GM23338 (cell line): ENCODE measurements around the gene LMF1. TPM values are rescaled to one million over a fixed set of nuclear protein-coding genes. Genes with fewer than 3 reads are reported as not detected.

ENCODE experiments used
- ATAC-seq: fragments of 200-7000 bp; cut with Tn5 transposase; 3 replicates; pipeline ENCODE4 v1.9.1; 2020
- DNase-seq: peaks from one replicate; pipeline ENCODE4 v3.0.0-alpha.2; 2015; ENCODE audit warnings: low spot score
- H2AFZ ChIP-seq: fragments of 200-600 bp; sonication (generic); 2 replicates; pipeline ENCODE4 v1.8.0; 2016; ENCODE audit warnings: antibody characterized with exemption, mild to moderate bottlenecking, moderate library complexity
- H3F3A ChIP-seq: fragments of 200-600 bp; sonication (generic); replicated peaks from 2 replicates; pipeline ENCODE4 v1.8.0; 2017; ENCODE audit warnings: antibody characterized with exemption, mixed run types, low read depth
- H3K27ac ChIP-seq: fragments of 200-600 bp; sonication (generic); 2 replicates; pipeline ENCODE4 v1.6.1; 2016; ENCODE audit warnings: low read depth
- H3K27me3 ChIP-seq: fragments of 200-600 bp; sonication (generic); 2 replicates; pipeline ENCODE4 v1.8.0; 2016; ENCODE audit warnings: mild to moderate bottlenecking, mixed run types, moderate library complexity; ENCODE audit not compliant: insufficient read depth
- H3K36me3 ChIP-seq: fragments of 200-600 bp; sonication (generic); 2 replicates; pipeline ENCODE4 v1.8.0; 2016; ENCODE audit warnings: mild to moderate bottlenecking; ENCODE audit not compliant: insufficient read depth
- H3K4me1 ChIP-seq: fragments of 200-600 bp; sonication (generic); 2 replicates; pipeline ENCODE4 v1.8.0; 2016; ENCODE audit warnings: mild to moderate bottlenecking, moderate library complexity; ENCODE audit not compliant: insufficient read depth
- H3K4me2 ChIP-seq: fragments of 200-600 bp; sonication (generic); 2 replicates; pipeline ENCODE4 v1.7.1; 2017; ENCODE audit warnings: mixed run types
- H3K4me3 ChIP-seq: fragments of 200-600 bp; sonication (generic); 2 replicates; pipeline ENCODE4 v1.6.1; 2016; ENCODE audit warnings: mixed run types
- H3K79me2 ChIP-seq: fragments of 200-600 bp; sonication (generic); replicated peaks from 2 replicates; pipeline ENCODE4 v1.8.0; 2017; ENCODE audit warnings: mild to moderate bottlenecking; ENCODE audit not compliant: insufficient read depth
- H3K9me2 ChIP-seq: fragments of 200-600 bp; sonication (generic); 2 replicates; pipeline ENCODE4 v1.8.0; 2017; ENCODE audit not compliant: insufficient read depth
- H4K20me1 ChIP-seq: fragments of 200-600 bp; sonication (generic); replicated peaks from 2 replicates; pipeline ENCODE4 v1.8.0; 2017; ENCODE audit warnings: mild to moderate bottlenecking; ENCODE audit not compliant: insufficient read depth
- H3K27ac Mint-ChIP-seq: 2 replicates; pipeline ENCODE4 v1.8.0; 2020; ENCODE audit warnings: inconsistent platforms, mild to moderate bottlenecking, moderate library complexity, mixed read lengths
- H3K27me3 Mint-ChIP-seq: 3 replicates; pipeline ENCODE4 v1.8.0; 2022; ENCODE audit warnings: low read depth, mild to moderate bottlenecking, moderate library complexity, mixed read lengths, inconsistent platforms; ENCODE audit not compliant: insufficient read depth, poor library complexity
- H3K36me3 Mint-ChIP-seq: 3 replicates; pipeline ENCODE4 v1.8.0; 2021; ENCODE audit warnings: low read depth, mild to moderate bottlenecking, inconsistent platforms, moderate library complexity, mixed read lengths
- H3K4me1 Mint-ChIP-seq: 3 replicates; pipeline ENCODE4 v1.8.0; 2020; ENCODE audit warnings: mild to moderate bottlenecking, inconsistent platforms, mixed read lengths
- H3K4me3 Mint-ChIP-seq: 3 replicates; pipeline ENCODE4 v1.8.0; 2021; ENCODE audit warnings: moderate library complexity, mild to moderate bottlenecking, inconsistent platforms, mixed read lengths
- H3K9me3 Mint-ChIP-seq: 3 replicates; pipeline ENCODE4 v1.8.0; 2020; ENCODE audit warnings: moderate library complexity, mild to moderate bottlenecking, inconsistent platforms, mixed read lengths
- STAT1 ChIP-seq: IDR thresholded peaks from one replicate; pipeline ENCODE4 v1.6.1; 2016; ENCODE audit warnings: antibody characterized with exemption; ENCODE audit not compliant: unreplicated experiment
- ZNF114 ChIP-seq: fragments of 250-450 bp; sonication (Bioruptor Pico); IDR thresholded peaks from 2 replicates; pipeline ENCODE4 v1.5.0; 2020; ENCODE audit warnings: mild to moderate bottlenecking, moderate library complexity
- polyA plus RNA-seq: library from polyadenylated mRNA; unstranded; fragments of >200 nt; fragmentation: Nextera tagmentation; extraction: Ambion mirVana; gene quantifications from 2 replicates; pipeline ENCODE4 v1.2.1, GENCODE V29; 2016
- total RNA-seq: library from RNA; depleted of rRNA; stranded (reverse); fragments of >200 nt; shearing (Covaris generic); gene quantifications from 2 replicates; pipeline ENCODE4 v1.2.3, GENCODE V29; 2014
- TF ChIP-seq, protein P1 (sequence below): fragments of 250-450 bp; sonication (Bioruptor Pico); IDR thresholded peaks from 2 replicates; pipeline ENCODE4 v1.5.0; 2020; ENCODE audit warnings: mild to moderate bottlenecking, moderate library complexity
- TF ChIP-seq, protein P2 (sequence below), 2 experiments: fragments of 200-600 bp in 1 of 2; sonication (generic) in 1 of 2; conservative IDR thresholded peaks; 2 replicates each; pipeline versions ENCODE4 v1.5.1 to v1.6.1; 2016 to 2017; ENCODE audit warnings: antibody characterized with exemption in 2 of 2, low read depth in 2 of 2, mild to moderate bottlenecking in 2 of 2, moderate library complexity in 1 of 2

Gene LMF1
- total and polyA plus RNA-seq, 2 experiments from 2014 or later, result 4.2 to 10.1 TPM

DNA sequence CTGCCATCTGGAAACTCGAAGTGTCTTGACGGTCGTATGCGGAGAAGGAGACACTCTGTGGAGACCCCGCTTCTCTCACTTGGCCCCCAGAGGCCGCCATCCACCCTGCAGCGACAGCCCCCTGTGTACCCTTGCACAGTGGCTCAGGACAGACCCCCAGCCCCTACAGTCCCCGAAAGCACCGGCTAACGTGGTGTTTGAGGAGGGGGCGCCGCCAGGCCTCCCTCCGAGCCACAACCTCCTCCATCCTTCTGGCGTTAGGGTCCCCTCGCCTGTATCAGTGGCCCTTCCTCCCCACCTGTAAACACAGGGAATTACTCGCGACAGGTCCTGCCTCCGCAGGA lies 73.6 kb downstream of the LMF1 start:
- Mint-ChIP-seq H3K4me3 (no peak overlapping the region), H3K9me3 (no peaks in the 10 kb centered on the region; the same call in 2 of the 3 replicates), H3K27me3 (peaks cover 7% of the 10 kb centered on the region), H3K4me1 (peaks cover 5% of the 10 kb centered on the region; the same call in 1 of the 3 replicates), H3K27ac (no peak overlapping the region), H3K36me3 (no peaks in the 10 kb centered on the region; the same call in 2 of the 3 replicates)
- TF ChIP-seq, protein P1, sequence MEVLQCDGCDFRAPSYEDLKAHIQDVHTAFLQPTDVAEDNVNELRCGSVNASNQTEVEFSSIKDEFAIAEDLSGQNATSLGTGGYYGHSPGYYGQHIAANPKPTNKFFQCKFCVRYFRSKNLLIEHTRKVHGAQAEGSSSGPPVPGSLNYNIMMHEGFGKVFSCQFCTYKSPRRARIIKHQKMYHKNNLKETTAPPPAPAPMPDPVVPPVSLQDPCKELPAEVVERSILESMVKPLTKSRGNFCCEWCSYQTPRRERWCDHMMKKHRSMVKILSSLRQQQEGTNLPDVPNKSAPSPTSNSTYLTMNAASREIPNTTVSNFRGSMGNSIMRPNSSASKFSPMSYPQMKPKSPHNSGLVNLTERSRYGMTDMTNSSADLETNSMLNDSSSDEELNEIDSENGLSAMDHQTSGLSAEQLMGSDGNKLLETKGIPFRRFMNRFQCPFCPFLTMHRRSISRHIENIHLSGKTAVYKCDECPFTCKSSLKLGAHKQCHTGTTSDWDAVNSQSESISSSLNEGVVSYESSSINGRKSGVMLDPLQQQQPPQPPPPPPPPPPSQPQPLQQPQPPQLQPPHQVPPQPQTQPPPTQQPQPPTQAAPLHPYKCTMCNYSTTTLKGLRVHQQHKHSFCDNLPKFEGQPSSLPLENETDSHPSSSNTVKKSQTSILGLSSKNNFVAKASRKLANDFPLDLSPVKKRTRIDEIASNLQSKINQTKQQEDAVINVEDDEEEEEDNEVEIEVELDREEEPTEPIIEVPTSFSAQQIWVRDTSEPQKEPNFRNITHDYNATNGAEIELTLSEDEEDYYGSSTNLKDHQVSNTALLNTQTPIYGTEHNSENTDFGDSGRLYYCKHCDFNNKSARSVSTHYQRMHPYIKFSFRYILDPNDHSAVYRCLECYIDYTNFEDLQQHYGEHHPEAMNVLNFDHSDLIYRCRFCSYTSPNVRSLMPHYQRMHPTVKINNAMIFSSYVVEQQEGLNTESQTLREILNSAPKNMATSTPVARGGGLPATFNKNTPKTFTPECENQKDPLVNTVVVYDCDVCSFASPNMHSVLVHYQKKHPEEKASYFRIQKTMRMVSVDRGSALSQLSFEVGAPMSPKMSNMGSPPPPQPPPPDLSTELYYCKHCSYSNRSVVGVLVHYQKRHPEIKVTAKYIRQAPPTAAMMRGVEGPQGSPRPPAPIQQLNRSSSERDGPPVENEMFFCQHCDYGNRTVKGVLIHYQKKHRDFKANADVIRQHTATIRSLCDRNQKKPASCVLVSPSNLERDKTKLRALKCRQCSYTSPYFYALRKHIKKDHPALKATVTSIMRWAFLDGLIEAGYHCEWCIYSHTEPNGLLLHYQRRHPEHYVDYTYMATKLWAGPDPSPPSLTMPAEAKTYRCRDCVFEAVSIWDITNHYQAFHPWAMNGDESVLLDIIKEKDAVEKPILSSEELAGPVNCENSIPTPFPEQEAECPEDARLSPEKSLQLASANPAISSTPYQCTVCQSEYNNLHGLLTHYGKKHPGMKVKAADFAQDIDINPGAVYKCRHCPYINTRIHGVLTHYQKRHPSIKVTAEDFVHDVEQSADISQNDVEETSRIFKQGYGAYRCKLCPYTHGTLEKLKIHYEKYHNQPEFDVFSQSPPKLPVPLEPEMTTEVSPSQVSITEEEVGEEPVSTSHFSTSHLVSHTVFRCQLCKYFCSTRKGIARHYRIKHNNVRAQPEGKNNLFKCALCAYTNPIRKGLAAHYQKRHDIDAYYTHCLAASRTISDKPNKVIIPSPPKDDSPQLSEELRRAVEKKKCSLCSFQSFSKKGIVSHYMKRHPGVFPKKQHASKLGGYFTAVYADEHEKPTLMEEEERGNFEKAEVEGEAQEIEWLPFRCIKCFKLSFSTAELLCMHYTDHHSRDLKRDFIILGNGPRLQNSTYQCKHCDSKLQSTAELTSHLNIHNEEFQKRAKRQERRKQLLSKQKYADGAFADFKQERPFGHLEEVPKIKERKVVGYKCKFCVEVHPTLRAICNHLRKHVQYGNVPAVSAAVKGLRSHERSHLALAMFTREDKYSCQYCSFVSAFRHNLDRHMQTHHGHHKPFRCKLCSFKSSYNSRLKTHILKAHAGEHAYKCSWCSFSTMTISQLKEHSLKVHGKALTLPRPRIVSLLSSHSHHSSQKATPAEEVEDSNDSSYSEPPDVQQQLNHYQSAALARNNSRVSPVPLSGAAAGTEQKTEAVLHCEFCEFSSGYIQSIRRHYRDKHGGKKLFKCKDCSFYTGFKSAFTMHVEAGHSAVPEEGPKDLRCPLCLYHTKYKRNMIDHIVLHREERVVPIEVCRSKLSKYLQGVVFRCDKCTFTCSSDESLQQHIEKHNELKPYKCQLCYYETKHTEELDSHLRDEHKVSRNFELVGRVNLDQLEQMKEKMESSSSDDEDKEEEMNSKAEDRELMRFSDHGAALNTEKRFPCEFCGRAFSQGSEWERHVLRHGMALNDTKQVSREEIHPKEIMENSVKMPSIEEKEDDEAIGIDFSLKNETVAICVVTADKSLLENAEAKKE (CRISPR knock-in tag), result no peak
- TF ChIP-seq, protein P2, sequence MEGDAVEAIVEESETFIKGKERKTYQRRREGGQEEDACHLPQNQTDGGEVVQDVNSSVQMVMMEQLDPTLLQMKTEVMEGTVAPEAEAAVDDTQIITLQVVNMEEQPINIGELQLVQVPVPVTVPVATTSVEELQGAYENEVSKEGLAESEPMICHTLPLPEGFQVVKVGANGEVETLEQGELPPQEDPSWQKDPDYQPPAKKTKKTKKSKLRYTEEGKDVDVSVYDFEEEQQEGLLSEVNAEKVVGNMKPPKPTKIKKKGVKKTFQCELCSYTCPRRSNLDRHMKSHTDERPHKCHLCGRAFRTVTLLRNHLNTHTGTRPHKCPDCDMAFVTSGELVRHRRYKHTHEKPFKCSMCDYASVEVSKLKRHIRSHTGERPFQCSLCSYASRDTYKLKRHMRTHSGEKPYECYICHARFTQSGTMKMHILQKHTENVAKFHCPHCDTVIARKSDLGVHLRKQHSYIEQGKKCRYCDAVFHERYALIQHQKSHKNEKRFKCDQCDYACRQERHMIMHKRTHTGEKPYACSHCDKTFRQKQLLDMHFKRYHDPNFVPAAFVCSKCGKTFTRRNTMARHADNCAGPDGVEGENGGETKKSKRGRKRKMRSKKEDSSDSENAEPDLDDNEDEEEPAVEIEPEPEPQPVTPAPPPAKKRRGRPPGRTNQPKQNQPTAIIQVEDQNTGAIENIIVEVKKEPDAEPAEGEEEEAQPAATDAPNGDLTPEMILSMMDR (conservative IDR thresholded peaks at IDR 0.05; ENCODE audit: low read depth in 2 of 2), result peak; percentile 14 to 42; a peak in 2 of 4 replicates
- TF ChIP-seq ZNF114 (CRISPR knock-in tag) (no peak), STAT1 (no peak)
- Histone ChIP-seq H3K79me2 (no peaks in the 10 kb centered on the region), H3K4me1 (no peaks in the 10 kb centered on the region), H3K4me3 (no peak overlapping the region), H3K36me3 (no peaks in the 10 kb centered on the region), H4K20me1 (no peaks in the 10 kb centered on the region), H3K27ac (no peak overlapping the region), H3K4me2 (no peak overlapping the region), H3K9me2 (no peaks in the 10 kb centered on the region), H2AFZ (no peak overlapping the region), H3F3A (no peaks in the 10 kb centered on the region), H3K27me3 (no peaks in the 10 kb centered on the region)
- ATAC-seq (peak; percentile 13; the same call in 2 of the 3 replicates), DNase-seq (no peak)
